SKM-1 (cell line): Measurements from ENCODE around the gene CNIH2.
A peak's percentile ranks its signal among the peaks of the same experiment; 100 is the strongest.

Source experiments
- DNase-seq: peaks from one replicate; lab custom pipeline; 2025; ENCODE audit not compliant: unreplicated experiment; lab: John Stamatoyannopoulos, UW

The CNIH2 gene

DNA sequence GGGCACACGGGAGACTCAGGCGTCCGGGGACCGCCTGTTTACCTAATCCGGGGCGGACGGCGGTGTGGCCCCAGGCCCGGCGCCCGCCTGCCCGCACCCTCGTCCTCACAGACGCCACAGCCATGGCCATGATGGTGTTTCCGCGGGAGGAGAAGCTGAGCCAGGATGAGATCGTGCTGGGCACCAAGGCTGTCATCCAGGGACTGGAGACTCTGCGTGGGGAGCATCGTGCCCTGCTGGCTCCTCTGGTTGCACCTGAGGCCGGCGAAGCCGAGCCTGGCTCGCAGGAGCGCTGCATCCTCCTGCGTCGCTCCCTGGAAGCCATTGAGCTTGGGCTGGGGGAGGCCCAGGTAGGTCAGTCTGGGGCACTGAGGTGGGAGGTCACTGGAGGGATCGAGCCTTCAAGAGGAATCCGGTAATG is 19.5 kb upstream of the CNIH2 start:
- no peak for DNase-seq

DNA sequence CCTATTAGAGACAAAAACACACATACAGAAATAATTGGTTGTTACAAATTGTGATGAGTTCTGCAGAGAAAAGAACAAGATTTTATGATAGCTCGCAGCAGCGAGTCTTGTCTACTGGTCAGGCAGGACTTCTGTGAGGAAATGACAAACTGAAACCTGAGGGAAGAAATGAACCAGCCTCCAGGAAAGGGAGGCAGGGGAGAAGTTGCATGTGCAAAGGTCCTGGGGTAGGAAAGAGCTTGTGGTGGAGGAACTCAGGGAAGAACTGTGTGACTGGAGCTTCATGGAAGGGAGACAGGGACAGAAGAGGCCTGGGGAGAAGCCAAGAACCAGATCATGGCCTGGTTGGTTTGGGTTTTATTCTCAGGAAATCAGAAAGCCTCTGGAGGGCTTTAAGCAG is 18.8 kb upstream of the CNIH2 start:
- no peak for DNase-seq

DNA sequence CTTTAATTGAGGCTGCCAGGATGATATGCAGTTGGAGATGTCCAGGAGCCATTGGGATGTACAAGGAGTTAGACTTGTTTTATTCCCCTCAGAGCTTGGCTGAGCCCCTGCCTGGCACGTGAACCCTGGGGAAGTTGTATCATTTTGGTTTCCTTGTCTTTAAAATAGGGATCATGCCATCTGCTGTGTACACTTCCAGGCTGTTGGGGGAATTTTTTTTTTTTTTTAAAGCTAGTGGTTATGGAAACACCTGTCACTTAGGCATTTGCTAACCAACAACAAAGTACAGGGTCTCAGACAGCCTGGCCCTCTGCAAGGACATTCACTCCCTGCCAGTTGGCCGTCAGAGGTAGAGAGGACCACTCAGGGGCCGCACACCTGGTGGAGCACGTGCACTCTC is 18.0 kb upstream of the CNIH2 start:
- no peak for DNase-seq

DNA sequence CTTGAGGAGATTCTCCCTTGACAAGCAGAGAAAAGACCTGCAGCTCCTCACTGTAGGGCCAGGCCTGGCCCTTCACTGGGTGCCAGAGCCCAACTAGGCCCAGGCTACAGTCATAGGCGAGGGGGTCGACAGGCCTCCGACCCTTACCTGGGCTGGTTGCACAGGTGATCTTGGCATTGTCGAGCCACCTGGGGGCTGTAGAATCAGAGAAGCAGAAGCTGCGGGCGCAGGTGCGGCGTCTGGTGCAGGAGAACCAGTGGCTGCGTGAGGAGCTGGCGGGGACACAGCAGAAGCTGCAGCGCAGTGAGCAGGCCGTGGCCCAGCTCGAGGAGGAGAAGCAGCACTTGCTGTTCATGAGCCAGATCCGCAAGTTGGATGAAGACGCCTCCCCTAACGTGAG is 16.4 kb upstream of the CNIH2 start:
- DNase-seq: no peak

- DNase-seq: no peak
These were observed 15.8 kb upstream of the CNIH2 start for GRCh38 chr11:66262191-66262590.

DNA sequence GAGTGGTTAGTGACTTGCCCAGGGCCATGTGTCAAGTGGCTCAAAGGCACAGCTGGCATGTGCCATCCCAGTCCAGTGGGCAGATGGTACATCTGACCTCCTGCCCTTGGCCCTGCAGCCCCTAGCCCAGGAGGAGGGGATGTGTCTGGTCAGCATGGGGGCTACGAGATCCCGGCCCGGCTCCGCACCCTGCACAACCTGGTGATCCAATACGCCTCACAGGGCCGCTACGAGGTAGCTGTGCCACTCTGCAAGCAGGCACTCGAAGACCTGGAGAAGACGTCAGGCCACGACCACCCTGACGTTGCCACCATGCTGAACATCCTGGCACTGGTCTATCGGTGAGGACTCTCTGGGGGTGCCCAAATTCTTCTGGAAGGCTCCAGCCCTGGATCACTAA is 15.3 kb upstream of the CNIH2 start:
- no peak for DNase-seq

GRCh38 chr11:66263231-66263630 is 14.7 kb upstream of the CNIH2 start:
- DNase-seq: no peak

DNA sequence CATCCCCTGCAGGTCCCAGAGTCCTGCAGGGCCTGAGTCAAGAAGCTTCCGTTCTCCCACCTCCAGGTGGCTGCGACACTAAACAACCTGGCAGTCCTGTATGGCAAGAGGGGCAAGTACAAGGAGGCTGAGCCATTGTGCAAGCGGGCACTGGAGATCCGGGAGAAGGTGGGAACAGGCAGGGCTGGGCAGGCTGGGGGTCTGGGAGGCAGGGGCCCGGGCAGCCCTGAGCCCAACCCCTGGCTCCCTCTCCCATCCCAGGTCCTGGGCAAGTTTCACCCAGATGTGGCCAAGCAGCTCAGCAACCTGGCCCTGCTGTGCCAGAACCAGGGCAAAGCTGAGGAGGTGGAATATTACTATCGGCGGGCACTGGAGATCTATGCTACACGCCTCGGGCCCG is 14.2 kb upstream of the CNIH2 start:
- no peak for DNase-seq

DNA sequence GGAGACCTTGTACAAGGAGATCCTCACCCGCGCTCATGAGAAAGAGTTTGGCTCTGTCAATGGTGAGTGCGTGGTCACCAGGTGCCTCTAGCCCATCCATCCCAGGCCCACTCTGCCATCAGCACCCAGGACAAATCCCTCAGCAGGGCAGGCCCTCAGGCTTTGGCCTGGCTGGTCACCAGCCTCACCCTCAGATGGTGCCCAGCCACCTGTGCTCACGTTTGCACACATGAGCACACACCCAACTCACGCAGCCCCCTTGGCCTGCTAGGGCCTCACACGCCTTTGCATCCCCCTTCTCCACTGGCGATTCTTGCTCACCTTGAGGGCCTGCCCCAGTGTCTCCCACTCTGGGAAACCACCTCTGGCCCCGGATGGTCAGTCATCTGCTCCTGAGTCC is 13.6 kb upstream of the CNIH2 start:
- no peak for DNase-seq

GRCh38 chr11:66264914-66265313 is 13.1 kb upstream of the CNIH2 start:
- no peak for DNase-seq

- DNase-seq: no peak
These were observed 12.2 kb upstream of the CNIH2 start for GRCh38 chr11:66265531-66266377.

DNA sequence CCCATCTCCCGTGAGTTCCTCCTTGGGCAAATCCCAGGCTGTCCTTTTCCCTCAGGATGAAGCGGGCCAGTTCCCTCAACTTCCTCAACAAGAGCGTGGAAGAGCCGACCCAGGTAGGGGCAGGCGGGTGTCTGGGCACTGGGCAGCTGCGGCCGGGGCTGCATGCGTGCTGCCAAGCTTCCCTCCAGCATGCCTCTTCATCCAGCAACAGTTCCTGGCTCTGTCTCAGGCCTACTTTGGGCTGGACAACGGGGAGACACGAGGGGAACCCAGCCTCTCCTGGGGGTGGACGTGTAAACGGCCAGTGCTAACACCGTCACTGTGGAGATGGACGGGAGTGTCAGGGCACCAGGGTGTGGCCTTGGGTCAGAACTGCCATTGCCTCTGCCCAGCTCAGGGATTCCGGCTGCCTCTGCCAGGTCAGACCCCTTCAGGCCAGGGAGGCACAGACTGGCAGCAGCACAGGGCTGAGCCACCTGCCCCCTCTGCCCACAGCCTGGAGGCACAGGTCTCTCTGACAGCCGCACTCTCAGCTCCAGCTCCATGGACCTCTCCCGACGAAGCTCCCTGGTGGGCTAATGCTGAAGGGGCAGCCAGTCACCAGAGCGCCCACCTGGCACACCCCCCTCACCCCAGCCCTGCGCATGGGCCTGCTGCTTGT is 11.5 kb upstream of the CNIH2 start:
- no peak for DNase-seq

DNA sequence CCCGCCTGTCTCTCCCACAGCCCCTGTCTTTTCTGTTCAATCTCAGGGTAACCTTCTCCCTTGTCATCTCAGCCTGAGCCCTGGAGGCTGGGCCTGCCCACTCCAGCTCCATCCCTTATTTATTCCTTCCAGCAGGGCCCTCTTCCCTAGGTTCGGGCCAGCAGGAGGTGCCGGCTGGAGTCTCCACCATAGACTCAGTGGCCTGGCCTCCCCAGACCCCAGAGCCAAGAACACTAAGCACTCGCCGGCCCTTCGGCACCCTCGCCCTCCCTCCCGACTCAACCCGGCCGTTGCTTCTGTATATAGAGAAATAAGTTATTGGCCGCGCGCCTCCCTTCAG is 11.0 kb upstream of the CNIH2 start:
- no peak for DNase-seq

GRCh38 chr11:66267379-66268243 is 10.4 kb upstream of the CNIH2 start:
- DNase-seq: peak; percentile 43

DNA sequence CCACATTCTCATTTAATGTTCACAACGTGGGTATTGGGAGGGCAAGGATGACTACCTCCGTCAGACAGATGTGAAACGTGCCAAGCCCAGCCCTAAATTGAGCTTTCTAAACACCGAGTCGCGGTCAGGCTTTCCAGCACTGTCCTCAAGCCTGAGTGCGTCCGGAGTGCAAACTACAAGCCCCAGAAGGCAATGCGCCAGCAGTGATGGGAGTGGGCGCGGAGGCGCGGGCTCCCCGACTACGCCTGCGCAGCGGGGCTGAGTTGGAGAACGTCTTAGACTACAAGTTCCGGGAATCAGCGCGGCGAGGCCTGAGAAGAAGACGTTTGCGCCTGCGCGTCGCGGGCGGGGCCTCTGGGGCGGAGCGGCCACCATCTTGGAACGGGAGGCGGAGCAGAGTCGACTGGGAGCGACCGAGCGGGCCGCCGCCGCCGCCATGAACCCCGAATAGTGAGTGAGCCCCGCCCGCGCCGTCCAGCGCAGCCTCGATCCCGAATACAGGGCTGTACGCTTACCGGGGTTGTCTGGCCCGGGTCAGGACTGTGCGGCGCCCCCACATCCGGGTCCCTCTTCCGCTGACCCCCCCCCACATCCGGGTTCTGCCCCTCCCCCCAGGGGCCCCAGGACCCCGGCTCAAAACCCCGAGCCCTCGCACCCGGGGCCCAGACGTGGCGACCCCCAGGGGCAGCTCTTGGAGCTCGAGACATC is 9.6 kb upstream of the CNIH2 start, which contains the start of gene RAB1B:
TSS of gene RAB1B (plus strand) at position 396 of the 708 bp plus-strand sequence. CDS start at position 437, 41 bp downstream.
- peak; percentile 97 for DNase-seq

DNA sequence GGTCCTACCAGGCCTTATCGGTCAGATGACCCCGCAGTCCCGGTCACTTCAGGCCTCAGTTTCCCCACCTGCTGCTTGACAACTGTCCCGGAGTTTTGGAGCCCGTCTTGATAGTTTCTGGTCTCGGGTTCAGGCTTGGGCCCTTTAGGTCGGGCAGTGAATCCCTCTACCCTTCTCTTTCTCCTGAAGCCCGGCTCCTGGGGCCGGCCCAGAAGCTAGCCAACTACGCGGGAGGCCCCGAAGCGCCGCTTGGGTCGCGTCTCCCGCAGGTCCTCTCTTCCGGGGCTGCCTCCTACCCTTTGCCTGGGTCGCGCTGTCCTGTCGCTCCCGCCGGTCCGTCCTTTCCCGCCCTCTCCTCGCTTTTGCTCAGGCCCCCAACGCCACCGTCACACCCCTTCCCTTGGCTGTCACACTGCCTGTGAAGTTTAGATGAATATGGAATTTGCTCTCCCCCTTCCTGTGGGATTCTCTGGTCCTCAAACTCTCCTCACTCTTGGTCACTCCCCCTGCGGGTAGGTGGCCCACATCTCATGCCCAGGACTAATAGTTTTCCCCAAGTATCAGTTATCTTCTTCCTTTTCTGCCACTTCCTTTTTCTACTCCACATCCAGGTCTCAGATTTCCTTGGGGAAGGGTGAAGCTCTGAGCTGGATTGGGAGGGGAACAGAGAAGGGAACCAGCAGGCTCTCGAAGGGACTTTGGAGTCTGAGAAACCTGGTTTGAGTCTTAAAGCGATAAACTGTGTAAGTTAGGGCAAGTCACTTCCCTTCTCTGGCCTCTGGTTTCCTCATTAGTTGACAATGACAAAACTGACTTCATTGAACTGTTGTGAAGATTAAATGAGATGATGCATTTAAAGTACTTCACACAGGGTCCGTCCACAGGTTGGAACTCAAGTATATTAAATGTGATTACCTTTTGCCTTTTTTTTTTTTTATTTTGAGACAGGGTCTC is 8.7 kb upstream of the CNIH2 start:
- peak; percentile 29 for DNase-seq

DNA sequence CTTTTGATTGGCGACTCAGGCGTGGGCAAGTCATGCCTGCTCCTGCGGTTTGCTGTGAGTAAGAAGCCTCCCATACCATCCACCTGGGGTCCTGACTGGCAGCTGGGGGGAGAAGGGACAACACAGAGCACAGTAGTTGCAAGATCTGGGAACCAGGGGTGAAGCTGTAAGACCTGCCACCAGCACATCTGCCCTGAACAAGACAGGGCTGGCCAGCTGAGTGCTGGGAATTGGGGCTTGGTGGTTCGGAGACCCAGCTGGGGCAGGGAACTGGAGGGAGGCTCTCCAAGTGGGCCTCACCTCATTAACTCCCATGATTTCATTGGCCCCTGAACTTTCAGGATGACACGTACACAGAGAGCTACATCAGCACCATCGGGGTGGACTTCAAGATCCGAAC is 6.2 kb upstream of the CNIH2 start:
- DNase-seq: no peak

- no peak for DNase-seq
These were observed 5.4 kb upstream of the CNIH2 start for GRCh38 chr11:66272596-66272995.

- DNase-seq: no peak
These were observed 3.8 kb upstream of the CNIH2 start for GRCh38 chr11:66274219-66274618.

- DNase-seq: no peak
These were observed 2.6 kb upstream of the CNIH2 start for GRCh38 chr11:66275396-66275795.
